ENCODE data around the gene STC2. TPM values are rescaled to one million over a fixed set of nuclear protein-coding genes. Genes with fewer than 3 reads are reported as not detected.

Gene STC2
- total and polyA plus RNA-seq, 8 donors = 6.1 to 117 (median 12.4) TPM

DNA sequence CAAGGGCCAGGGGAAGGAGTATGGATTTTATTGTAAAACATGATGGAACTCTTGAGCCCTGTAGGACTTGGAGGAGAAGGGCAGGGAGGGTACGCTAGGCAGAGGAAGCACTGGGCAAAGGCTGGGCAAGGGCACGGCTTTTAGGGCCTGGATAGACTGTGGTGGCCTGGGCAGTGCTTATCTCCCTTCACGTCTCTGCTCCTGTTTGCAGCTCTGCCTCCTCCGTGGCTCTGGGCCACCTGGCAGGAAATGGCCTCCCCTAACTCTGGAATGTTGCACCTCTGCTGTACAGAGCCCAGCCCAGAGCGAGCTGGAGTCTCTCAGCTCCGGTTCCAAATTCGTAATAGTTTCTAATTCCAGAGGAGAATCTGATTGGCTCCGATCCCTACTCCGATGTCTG is 12.2 kb upstream of the STC2 start:
- ATAC-seq = no peak
- no peaks in the 10 kb centered on the region for H3K36me3 ChIP-seq
- no peaks in the 10 kb centered on the region for H3K9me3 ChIP-seq
- no peaks in the 10 kb centered on the region for H3K4me1 ChIP-seq
- no peak for FAIRE-seq
- no peak overlapping the region for H3K27ac ChIP-seq
- WGBS, 2 donors = 75 to 77% methylated on average over 9 of the region's 9 CpGs
- H3K27me3 ChIP-seq = no peaks in the 10 kb centered on the region
- intact Hi-C loops (cut with DNase I) = no loop called here
- no peak for DNase-seq
- no peak overlapping the region for H3K4me3 ChIP-seq
- TF ChIP-seq, protein P1, sequence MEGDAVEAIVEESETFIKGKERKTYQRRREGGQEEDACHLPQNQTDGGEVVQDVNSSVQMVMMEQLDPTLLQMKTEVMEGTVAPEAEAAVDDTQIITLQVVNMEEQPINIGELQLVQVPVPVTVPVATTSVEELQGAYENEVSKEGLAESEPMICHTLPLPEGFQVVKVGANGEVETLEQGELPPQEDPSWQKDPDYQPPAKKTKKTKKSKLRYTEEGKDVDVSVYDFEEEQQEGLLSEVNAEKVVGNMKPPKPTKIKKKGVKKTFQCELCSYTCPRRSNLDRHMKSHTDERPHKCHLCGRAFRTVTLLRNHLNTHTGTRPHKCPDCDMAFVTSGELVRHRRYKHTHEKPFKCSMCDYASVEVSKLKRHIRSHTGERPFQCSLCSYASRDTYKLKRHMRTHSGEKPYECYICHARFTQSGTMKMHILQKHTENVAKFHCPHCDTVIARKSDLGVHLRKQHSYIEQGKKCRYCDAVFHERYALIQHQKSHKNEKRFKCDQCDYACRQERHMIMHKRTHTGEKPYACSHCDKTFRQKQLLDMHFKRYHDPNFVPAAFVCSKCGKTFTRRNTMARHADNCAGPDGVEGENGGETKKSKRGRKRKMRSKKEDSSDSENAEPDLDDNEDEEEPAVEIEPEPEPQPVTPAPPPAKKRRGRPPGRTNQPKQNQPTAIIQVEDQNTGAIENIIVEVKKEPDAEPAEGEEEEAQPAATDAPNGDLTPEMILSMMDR (IDR thresholded peaks at IDR 0.05) = no peak

DNA sequence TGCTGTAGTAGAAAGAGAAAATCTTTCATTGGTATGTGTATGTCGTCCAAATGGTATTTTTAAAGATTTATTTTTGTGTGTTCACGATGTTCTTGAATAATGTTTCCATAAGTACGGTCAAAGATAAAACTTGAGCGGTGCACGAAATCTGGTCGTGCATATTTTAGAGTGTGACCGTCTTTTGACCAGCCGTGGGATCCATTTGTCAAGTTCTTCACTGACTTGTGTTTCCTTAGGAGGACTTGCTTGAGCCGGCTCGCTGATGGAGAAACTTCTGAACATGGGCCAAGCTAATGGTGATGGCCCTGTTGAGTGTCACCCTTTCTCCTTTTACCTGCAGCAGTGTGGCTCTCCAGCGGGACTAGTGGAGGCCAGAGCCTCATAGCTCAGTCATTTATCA is 11.1 kb upstream of the STC2 start:
- Histone ChIP-seq H3K36me3 (no peaks in the 10 kb centered on the region), H3K4me1 (no peaks in the 10 kb centered on the region), H3K27me3 (no peaks in the 10 kb centered on the region), H3K27ac (no peak overlapping the region), H3K9me3 (no peaks in the 10 kb centered on the region), H3K4me3 (no peak overlapping the region)
- TF ChIP-seq, protein P1 (IDR thresholded peaks at IDR 0.05) = no peak
- intact Hi-C loops (cut with DNase I) = loop anchor here in 1 of 3 donors (5.0 kb wide), 1 partner anchor 42 kb away; no protein-coding TSS in a partner anchor
- ATAC-seq (no peak), FAIRE-seq (no peak), DNase-seq (no peak)
- 84 to 90% methylated on average over 11 of the region's 11 CpGs for WGBS, 2 donors

DNA sequence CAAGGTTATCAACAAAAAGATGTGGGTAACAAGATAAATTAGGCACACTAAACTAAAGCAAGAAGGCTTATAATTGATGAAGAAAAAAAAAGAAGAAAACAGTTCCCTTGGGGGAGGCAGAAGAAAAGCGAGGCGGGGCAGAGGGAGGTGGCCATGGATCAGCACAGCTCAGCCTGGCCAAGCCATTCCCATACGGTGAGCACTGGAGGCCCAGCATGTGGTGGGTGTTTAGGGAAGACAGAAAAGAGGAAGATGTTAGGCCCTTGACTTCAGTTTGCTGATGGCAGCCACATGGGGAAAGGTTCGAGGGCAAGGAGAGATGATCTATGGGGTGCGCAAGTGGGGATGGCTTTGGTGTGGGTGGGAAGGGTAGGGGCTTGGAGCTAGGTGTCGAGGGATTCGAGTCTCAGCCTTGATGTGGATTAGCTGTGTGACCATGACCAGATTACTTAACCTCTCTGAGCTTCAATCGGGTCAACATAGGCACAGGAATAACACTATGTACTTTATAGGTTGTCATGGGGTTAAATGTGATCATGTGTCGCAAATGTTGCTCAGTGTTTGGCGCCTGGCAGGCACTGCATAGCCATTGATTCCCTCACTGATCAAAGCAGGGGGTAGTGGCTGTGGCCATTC is 10.3 kb upstream of the STC2 start:
- H3K4me3 ChIP-seq = no peak overlapping the region
- WGBS, 2 donors = 76 to 85% methylated on average over 10 of the region's 10 CpGs
- no peaks in the 10 kb centered on the region for H3K27me3 ChIP-seq
- ATAC-seq (no peak), DNase-seq (no peak), FAIRE-seq (no peak)
- H3K36me3 ChIP-seq = no peaks in the 10 kb centered on the region
- no peak overlapping the region for H3K27ac ChIP-seq
- intact Hi-C loops (cut with DNase I) = loop anchor here in 1 of 3 donors (5.0 kb wide), 1 partner anchor 41 kb away; no protein-coding TSS in a partner anchor
- H3K4me1 ChIP-seq = no peaks in the 10 kb centered on the region
- H3K9me3 ChIP-seq = no peaks in the 10 kb centered on the region
- TF ChIP-seq, protein P1 (IDR thresholded peaks at IDR 0.05) = no peak

DNA sequence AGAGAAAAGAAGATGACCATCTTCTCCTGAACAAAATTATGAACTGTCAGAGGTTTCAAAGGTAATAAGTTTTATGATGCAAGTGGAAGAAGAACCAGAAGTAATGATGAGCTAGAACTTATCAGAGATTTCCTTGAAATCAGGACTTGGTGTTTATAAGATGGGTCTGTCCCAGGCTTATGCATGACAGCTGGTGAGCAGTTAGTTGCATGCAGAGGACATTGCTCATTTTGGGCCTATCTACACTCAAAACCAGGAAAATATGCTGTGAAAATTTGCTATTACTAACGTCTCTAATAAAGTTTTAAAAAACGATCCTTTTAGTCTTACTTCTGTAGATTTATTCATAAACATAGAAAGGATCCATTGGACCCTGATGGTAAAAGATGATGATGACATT is 6.6 kb upstream of the STC2 start:
- FAIRE-seq = no peak

More for the DNA sequence above, 6.6 kb upstream of the STC2 start:
- WGBS, 2 donors = 54 to 63% methylated on average over 2 of the region's 2 CpGs
- Histone ChIP-seq H3K27me3 (no peaks in the 10 kb centered on the region), H3K9me3 (no peaks in the 10 kb centered on the region), H3K4me3 (no peak overlapping the region), H3K27ac (no peak overlapping the region), H3K4me1 (peaks cover 3 to 7% (median 4%) of the 10 kb centered on the region in 3 donors), H3K36me3 (no peaks in the 10 kb centered on the region)
- intact Hi-C loops (cut with DNase I) = loop anchor here in 2 of 3 donors (5.0 kb wide), 2 partner anchors 38 to 43 kb away; no protein-coding TSS in a partner anchor
- TF ChIP-seq, protein P1 (IDR thresholded peaks at IDR 0.05) = no peak
- ATAC-seq (no peak), DNase-seq (no peak)

Measured in pancreas (tissue), 10 donors.